Activated CD4-positive, alpha-beta T cell treated with anti-CD3 and anti-CD28 coated beads for 1 hour (primary cell): ENCODE measurements around the gene CACNB4.
"Not testable (repeated sequence)": the region's sequence is repeated elsewhere in the genome, so short reads cannot be mapped to it uniquely, and the experiment has no call there.

Source experiments
- DNase-seq: peaks from one replicate; pipeline ENCODE4 v3.0.0-alpha.2; 2020

The CACNB4 gene

GRCh38 chr2:152098496-152099366, at the start of gene CACNB4:
Gene CACNB4, minus strand, starts transcription at chr2:152099044.
- DNase-seq: no peak

DNA sequence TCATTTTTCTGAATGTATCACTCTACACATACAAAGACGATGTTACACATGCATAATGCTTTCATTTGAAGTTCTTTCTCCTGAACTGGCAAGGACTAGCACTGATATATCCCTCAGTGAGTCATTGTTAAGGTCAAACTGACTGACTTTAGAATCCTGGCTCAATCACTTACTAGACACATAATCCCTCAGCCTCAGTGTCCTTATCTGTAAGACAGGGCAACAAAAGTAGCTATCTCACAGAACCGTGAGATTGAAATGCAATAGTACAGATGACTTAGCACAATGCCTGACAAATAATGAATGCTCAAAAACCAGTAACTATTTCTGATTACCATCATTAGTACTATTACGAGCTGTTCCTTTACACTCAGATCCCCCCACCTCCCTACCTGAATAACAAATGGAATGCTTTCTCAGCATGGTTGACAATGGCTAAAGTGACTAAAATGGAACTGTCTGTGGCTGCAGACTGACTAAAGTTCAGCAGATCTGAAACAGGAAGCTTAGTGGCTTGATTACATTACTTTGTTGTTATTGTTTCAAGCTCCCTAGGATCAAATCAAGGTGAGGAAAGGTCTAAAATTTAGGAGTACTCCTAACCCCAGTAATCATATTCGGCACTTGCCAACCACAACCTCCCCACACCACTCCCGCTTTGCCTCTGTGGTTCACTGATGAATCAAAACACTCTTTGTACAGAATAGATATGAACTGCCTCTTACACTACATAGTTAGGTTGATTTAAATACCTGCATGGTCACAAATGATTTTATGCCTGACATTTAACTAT, 35.8 kb upstream of the CACNB4 start:
- DNase-seq: no peak

- no peak for DNase-seq
Measured at GRCh38 chr2:152132306-152132705, 33.5 kb upstream of the CACNB4 start.

GRCh38 chr2:152127628-152128027, 28.8 kb upstream of the CACNB4 start:
- no peak for DNase-seq

DNA sequence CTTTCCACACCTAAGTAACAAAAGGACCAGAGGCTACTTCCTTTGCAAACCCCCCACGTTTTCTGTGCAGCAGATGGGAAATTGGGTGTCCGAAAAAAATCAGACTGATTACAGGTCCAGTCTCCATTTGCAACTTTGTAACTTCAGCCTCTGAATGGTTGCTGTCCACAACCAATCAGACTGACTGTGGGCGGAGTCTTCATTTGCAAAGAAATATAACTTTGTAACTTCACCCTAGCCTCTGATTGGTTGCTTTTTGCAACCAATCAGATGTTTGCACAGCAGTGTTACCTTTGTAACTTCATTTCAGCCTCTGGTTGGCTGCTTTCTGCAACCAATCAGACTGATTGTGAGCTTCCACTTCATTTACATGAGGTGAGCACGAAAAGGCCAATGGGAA, 27.8 kb upstream of the CACNB4 start:
- DNase-seq: no peak

GRCh38 chr2:152122161-152122560, 23.3 kb upstream of the CACNB4 start:
- DNase-seq: no peak

DNA sequence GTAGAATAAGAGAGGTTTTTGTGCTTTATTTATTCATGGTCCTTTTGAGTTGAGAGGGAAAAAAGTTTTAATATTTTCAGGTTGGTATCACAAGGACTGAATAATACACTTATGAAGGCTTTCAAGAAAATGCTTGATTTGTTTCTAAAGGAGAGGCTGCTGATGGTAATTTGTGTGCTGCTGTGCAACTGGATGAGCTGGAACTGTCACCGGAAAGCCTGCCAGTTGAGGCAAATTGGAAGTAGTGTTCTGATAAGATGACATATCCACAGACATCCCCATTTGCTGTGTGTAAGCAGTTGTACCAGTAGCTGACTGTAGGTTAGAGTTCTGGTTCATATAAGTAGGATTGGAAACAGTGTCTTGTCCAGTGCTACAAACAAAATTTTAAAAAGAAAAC, 21.6 kb upstream of the CACNB4 start:
- DNase-seq: no peak

DNA sequence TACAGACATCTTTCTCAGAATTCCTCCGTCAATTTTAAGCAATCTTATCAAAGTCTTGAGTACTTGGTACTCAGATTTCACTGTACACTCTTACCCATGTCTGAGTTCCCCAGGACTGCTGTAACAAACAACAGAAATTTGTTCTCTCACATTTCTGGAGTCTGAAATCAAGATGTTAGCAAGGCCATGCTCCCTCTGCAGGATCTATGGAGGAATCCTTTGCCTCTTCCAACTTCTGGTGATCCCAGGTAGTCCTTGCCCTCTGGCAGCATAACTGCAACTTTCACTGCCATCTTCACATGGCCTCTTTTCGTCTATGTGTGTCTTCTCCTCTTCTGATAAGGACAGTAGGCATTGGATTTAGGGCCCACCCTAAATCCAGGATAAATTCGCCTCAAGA, 17.1 kb upstream of the CACNB4 start:
- DNase-seq: no peak

GRCh38 chr2:152114366-152114765, 15.5 kb upstream of the CACNB4 start:
- DNase-seq: no peak

DNA sequence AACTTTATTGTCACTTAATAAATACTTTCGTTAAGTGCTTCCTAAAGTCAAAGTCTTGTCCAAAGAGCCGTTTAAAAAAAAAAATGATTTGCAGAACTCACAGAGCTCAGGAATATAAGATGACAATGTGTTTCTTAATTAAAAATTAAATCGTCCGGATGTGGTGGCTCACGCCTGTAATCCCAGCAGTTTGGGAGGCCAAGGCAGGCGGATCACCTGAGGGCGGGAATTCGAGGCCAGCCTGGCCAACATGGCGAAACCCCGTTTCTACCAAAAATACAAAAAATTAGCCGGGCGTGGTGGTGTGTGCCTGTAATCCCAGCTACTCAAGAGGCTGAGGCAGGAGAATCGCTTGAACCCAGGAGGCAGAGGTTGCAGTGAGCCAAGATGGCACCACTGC, 8.3 kb upstream of the CACNB4 start:
- DNase-seq: not testable (repeated sequence)

DNA sequence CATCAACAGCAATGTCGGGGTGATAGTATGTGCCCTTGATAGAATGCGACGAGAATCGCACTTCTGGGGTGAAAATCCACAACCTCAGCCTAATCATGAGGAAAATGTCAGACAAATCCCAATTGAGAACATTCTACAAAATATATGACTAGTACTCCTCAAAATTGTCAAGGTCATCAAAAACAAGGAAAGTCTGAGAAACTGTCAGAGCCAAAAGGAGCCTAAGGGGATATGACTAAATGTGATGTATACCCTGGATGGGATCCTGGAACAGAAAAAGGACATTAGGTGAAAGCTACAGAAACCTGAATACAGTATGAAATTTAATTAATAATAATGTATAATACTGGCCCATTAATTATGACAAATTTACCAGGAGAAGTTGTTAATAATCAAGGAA, 7.6 kb upstream of the CACNB4 start:
- no peak for DNase-seq

DNA sequence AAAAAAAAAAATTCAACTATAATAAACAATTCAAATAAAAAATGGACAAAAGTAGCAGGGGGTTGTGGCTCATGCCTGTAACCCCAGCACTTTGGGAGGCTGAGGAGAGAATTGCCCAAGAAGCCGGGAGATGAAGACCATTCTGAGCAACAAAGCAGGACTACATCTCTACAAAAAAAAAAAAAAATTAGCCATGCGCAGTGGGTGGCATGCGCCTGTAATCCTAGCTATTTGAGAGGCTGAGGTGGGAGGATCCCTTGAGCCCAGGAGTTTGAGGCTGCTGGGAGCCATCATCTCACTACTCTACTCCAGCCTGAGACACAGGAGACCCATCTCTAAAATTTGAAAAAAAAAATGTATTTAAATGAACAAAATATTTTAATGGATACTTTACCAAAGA, 4.4 kb upstream of the CACNB4 start:
- DNase-seq: no peak

DNA sequence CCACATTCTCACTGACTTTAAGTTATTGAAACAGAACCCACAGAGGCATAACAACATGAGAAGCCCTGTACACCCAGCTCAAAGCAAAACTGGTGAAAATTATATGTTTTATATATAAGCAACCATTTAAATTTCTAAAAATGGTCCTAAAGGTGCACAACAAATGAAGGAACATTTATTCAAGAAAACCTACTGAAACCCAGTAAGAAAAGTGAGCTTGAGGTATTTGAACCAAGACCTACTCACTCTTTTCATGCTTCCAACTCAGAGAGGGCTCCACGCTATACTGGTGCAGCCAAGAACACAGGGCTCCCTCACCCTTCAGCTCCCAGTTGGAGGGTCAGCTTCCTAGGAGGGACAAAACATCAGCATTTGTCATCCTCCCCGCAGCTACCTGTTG, 2.1 kb upstream of the CACNB4 start:
- no peak for DNase-seq

- no peak for DNase-seq
Measured at GRCh38 chr2:152099367-152100050, 665 bp upstream of the CACNB4 start.

DNA sequence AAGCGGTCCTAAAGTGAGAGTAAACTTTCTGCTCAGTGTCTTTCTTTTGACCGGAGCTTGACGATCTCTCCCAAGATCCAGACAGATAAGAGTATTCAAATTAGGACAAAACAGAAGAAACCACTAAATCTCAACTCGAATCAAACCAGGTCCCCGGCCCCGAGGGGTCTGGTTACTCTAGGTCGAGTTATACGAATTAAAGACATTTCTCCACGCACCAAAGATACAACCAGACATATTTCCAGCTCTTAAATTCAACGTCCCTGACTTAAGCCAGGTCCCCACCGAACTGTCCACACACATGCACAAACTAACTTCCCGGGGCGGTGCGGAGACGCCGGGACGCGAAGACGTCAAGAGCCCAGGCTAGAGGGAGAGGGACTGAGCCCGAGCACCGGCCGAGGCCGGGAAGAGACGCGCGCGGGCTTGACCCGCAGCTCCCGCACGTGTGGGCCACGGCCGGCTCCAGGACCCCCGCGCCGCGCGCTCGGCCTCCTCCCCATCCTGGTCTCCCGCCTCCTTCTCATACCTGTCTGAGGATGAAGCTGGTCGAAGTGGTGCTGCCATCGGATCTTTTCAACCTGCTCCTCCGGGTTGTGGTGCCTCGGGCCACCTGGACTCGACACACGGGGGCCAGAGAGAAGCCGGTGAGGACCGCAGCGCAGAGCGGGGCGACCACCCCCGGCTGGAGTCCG, 896 bp downstream of the CACNB4 start:
- DNase-seq: no peak

DNA sequence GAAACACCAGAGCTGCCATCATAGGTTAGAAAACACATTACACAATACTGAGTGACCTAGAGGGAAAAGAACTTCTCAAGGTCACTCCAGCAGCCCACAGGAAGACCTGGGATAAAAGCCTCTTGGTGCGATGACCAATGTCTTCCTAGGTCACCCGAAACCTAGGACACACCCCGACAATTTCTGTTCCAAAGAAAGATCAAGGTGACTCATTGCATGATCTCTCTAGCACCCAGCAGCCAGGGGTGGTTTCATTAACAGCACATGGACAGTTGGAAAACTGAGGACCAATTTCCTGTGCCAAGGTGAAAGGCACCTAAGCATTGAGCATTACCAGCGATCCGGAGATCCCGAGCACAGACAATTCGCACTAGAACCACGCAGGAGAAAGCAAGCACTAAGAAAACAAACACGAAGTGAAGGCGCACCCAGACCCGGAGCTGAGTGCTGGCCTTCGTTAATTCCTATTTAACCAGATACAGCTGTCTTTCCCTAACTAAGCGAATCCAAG, 1.5 kb downstream of the CACNB4 start:
- DNase-seq: no peak

DNA sequence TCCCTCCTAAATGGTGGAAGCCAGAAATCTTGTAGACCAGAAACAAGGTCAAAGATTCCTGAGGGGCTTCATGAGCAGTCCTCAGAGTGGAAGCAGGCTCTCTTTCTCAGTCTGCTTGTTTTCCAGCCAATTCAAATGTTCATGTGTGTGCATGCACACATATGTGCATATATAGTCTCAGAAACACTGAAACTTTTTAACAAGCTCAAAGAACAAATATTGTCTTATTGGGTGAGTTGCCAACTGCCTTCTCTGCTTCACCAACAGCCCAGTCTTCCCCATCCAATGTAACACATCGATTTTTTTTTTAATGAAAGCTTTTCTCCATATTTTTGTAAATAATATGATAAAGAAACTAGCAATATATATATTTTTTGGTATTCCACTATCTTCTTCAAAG, 3.7 kb downstream of the CACNB4 start:
- DNase-seq: no peak

- DNase-seq: no peak
Measured at GRCh38 chr2:152094014-152094413, 4.8 kb downstream of the CACNB4 start.

DNA sequence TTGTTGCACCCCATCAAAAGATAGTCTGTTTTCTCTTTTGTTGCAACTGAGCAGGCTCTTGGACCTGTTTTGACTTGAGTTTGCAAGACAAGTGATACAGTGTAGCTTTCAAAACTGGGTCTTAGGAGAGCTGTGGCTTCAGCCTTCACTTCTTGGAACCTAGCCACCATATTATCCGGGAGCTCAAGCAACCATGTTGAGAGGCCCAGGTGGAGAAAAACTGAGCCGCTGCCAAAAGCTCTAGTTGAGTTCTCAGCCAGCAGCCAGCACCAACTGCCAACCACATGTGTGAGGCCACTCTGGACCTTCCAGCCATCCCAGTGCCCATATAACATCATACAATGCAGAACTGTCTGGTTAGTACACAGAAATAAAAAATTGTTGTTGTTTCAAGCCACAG, 5.4 kb downstream of the CACNB4 start:
- DNase-seq: no peak

DNA sequence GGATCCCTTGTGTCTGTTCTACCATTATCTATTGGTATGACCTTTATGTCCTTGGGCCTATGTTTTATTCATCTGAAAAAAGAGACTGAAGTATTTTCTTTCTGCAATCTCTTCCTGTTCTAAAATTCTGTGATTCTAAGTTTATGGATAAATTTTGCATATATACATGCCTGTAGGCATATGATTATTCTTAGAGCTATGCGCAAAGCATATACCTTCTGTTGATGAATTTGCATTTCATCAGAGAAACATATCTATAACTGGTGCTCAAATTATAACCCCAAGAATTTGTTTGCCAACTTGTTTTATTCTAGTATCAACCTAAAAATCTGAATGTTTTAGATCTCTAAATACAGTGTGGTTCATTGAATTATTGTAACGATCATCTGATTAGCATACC, 6.7 kb downstream of the CACNB4 start:
- DNase-seq: no peak

GRCh38 chr2:152090726-152091125, 8.1 kb downstream of the CACNB4 start:
- not testable (repeated sequence) for DNase-seq

DNA sequence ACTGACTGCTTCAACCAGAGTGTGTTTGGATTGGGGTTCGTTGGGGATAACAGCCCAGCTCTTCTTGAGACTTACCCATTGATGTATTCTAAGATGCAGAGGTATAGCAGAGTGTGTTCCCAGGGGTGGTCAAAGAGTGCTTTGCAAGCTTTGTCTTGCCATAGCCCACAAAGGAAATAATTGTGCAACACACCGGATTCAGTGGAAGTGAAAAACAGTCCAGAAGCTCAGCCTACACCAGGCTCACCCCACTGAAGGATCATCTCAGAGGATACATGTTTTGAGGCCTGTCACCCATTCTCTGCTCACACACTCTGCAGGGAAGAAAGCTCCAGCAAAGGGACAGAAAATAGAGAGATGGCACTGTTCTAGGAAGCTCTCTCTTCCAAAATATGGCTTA, 9.6 kb downstream of the CACNB4 start:
- no peak for DNase-seq

DNA sequence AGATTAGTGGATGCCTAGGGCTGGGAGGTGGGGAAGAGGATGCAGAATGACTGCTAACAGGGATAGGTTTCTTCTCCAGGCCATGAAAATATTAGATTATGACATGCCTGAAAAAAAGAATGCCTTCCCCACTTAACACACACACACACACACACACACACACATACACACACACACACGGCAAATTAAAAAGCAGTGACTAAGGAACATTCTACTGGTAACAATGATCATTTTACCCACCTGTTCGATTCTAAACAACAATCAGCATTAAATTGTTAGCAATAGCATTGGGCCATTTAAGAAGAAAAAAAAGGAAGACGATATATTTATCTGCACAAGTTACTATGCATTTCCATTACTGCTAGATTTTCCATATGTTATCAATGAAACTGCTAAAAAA, 10.8 kb downstream of the CACNB4 start:
- no peak for DNase-seq
